Lung (tissue), 12 donors: ENCODE measurements around the gene PLA2R1. TPM values are rescaled to one million over a fixed set of nuclear protein-coding genes. Genes with fewer than 3 reads are reported as not detected.

Experiments used
- ATAC-seq: fragments of 200-7000 bp; cut with Tn5 transposase; one replicate; pipeline ENCODE4 v1.9.1; 2020; ENCODE audit warnings: moderate number of reproducible peaks; ENCODE audit not compliant: insufficient read depth, low FRiP score
- DNase-seq, 3 donors: peaks; one replicate each; pipeline ENCODE4 v3.0.0-alpha.2; 2013 to 2017
- H3K27ac ChIP-seq, 2 donors: one replicate each; pipeline ENCODE4 v1.5.1; 2013; ENCODE audit warnings: mild to moderate bottlenecking in 2 of 2, moderate library complexity in 2 of 2, control low read depth in 1 of 2, inconsistent platforms in 1 of 2, low read depth in 1 of 2, low read length in 1 of 2
- H3K27me3 ChIP-seq, 3 donors: one replicate each; pipeline ENCODE4 v1.5.1; 2013; ENCODE audit warnings: low read length in 2 of 3; ENCODE audit not compliant: control insufficient read depth in 3 of 3, insufficient read depth in 3 of 3
- H3K36me3 ChIP-seq, 4 donors: one replicate each; pipeline ENCODE4 v1.5.1; 2013; ENCODE audit warnings: low read length in 4 of 4, mild to moderate bottlenecking in 1 of 4, moderate library complexity in 1 of 4; ENCODE audit not compliant: control insufficient read depth in 4 of 4, insufficient read depth in 4 of 4
- H3K4me1 ChIP-seq, 5 donors: one replicate each; pipeline ENCODE4 v1.5.1; 2013; ENCODE audit warnings: low read length in 5 of 5, mild to moderate bottlenecking in 2 of 5, moderate library complexity in 1 of 5; ENCODE audit not compliant: control insufficient read depth in 5 of 5, insufficient read depth in 5 of 5
- H3K4me3 ChIP-seq: one replicate; pipeline ENCODE4 v1.5.1; 2013; ENCODE audit warnings: mild to moderate bottlenecking, control low read depth, moderate library complexity
- H3K9ac ChIP-seq, 2 donors: one replicate each; pipeline ENCODE4 v1.5.1; 2013; ENCODE audit warnings: low read length in 2 of 2, control low read depth in 1 of 2; ENCODE audit not compliant: insufficient read depth in 1 of 2
- H3K9me3 ChIP-seq, 4 donors: one replicate each; pipeline ENCODE4 v1.5.1; 2013; ENCODE audit warnings: low read length in 3 of 4, mild to moderate bottlenecking in 1 of 4, moderate library complexity in 1 of 4; ENCODE audit not compliant: control insufficient read depth in 4 of 4, insufficient read depth in 3 of 4
- WGBS, 2 donors: extraction: QIAGEN DNeasy Blood & Tissue Kit; methylation state at CpG; one replicate each; pipeline ENCODE4 v1.1.7; 2013; 5-methylcytosine and 5-hydroxymethylcytosine counted together
- polyA plus RNA-seq, 2 donors: library from polyadenylated mRNA; stranded (reverse); fragments of 200-250 nt; gene quantifications; one replicate each; pipeline ENCODE4 v1.2.1, GENCODE V29; 2013
- total RNA-seq, 2 donors: library from RNA; depleted of rRNA in 1 of 2; stranded (reverse); fragments of >200 nt in 1 of 2; gene quantifications; one replicate each; pipeline ENCODE4 v1.2.1, GENCODE V29; 2014 to 2021
- TF ChIP-seq, protein P1 (sequence below): IDR thresholded peaks from 2 replicates; pipeline ENCODE4 v1.5.1; 2012; ENCODE audit warnings: mild to moderate bottlenecking; ENCODE audit errors: control extremely low read depth, extremely low read depth
- donor health status: control.
- donor health status: control.
- donor health status: Bipolar disorder and iron deficiency.
- donor health status: healthy.
- donor health status: DM: yes; HTN: yes; CAD: no.

The PLA2R1 gene
- total and polyA plus RNA-seq, 4 donors, result 0.79 to 13.5 (median 2.3) TPM

DNA sequence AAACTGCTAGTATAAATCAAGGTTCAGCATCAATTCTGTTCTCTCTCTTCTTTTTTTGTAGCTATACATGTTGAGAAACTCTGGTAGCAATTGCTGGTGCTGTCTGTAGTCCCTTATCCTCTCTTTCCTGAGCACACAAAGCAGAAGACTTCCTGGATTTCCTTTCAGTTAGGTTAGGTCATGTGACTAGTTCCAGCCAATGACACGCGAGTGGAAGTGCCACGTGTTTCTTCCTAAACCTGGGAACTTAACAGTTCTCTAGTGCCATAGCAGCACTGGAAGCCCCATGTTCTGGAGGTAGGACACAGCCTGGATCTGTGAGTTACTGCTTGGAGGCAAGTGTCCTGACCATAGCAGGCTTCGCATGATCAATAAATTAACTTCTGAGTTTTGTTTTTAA lies 125.9 kb downstream of the PLA2R1 start:
- peaks cover 0 to 54% (median 10%) of the 10 kb centered on the region in 5 donors for H3K4me1 ChIP-seq
- no peak for ATAC-seq
- TF ChIP-seq, protein P1, sequence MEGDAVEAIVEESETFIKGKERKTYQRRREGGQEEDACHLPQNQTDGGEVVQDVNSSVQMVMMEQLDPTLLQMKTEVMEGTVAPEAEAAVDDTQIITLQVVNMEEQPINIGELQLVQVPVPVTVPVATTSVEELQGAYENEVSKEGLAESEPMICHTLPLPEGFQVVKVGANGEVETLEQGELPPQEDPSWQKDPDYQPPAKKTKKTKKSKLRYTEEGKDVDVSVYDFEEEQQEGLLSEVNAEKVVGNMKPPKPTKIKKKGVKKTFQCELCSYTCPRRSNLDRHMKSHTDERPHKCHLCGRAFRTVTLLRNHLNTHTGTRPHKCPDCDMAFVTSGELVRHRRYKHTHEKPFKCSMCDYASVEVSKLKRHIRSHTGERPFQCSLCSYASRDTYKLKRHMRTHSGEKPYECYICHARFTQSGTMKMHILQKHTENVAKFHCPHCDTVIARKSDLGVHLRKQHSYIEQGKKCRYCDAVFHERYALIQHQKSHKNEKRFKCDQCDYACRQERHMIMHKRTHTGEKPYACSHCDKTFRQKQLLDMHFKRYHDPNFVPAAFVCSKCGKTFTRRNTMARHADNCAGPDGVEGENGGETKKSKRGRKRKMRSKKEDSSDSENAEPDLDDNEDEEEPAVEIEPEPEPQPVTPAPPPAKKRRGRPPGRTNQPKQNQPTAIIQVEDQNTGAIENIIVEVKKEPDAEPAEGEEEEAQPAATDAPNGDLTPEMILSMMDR, result no peak
- no peak overlapping the region for H3K9ac ChIP-seq
- H3K36me3 ChIP-seq, result no peaks in the 10 kb centered on the region
- H3K27ac ChIP-seq, result no peak overlapping the region
- WGBS, 2 donors, result 82 to 83% methylated on average over 4 of the region's 4 CpGs
- no peak for DNase-seq
- H3K9me3 ChIP-seq, result peaks cover 0 to 5% (median 0%) of the 10 kb centered on the region in 4 donors
- no peaks in the 10 kb centered on the region for H3K27me3 ChIP-seq
- H3K4me3 ChIP-seq, result no peak overlapping the region

DNA sequence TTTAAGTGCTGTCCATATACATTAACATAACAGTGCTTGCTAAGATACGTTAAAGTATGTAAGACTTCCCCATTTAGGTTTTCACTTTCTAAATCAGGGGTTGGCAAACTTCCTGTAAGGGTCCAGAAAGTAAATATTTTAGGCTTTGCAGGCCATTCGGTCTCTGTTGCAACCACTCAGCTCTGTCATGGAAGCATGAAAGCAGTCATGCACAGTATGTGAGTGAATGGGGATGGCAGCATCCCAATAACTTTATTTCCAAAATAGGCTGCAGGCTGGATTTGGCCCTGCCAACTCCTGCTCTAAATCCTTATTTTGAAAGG lies 128.7 kb downstream of the PLA2R1 start:
- TF ChIP-seq, protein P1, result no peak
- DNase-seq (peak; percentile 76 to 97 (median 96)), ATAC-seq (no peak)
- Histone ChIP-seq H3K9ac (peak overlapping the region in 1 of 2 donors; percentile 8), H3K9me3 (peaks cover 0 to 5% (median 0%) of the 10 kb centered on the region in 4 donors), H3K27ac (no peak overlapping the region), H3K36me3 (no peaks in the 10 kb centered on the region), H3K4me1 (peaks cover 0 to 46% (median 10%) of the 10 kb centered on the region in 5 donors), H3K27me3 (no peaks in the 10 kb centered on the region), H3K4me3 (no peak overlapping the region)
- 8 to 28% methylated on average over 2 of the region's 2 CpGs for WGBS, 2 donors

DNA sequence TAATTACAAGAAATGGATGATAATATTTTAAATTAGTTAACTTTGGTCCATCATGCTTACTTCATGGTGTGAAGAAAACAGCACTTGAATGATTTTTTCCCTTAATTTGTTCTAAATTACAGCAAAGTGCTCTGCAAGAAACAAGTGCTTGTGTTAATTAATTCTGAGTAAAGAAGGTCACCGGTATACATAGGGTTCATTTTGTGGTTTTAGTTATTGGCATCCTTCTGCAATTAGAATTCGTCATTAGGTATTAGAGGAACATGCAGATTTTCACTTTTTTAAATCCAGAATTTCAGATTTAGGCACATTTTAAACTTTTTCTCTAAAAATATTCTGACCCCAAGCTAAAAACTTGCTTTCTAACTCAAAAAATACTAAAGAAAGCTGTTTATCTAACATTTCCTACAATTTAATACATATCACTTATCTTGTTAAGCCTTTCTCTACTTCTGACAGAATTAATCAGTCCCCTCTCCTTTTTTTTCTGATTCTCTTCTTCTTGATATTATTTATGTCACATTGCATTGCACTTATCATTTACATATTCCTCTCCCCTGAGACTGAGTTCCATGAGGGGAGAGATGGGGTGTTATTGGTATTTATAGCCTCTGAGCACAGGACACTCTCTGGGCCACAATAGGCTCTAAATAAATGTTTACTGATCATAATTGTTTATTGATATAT lies 129.2 kb downstream of the PLA2R1 start:
- no peaks in the 10 kb centered on the region for H3K27me3 ChIP-seq
- TF ChIP-seq, protein P1, result no peak
- H3K9ac ChIP-seq, result peak overlapping the region in 1 of 2 donors; percentile 8
- no peak overlapping the region for H3K27ac ChIP-seq
- H3K36me3 ChIP-seq, result no peaks in the 10 kb centered on the region
- peaks cover 0 to 5% (median under 1%) of the 10 kb centered on the region in 4 donors for H3K9me3 ChIP-seq
- no peak overlapping the region for H3K4me3 ChIP-seq
- ATAC-seq, result no peak
- no peak for DNase-seq
- WGBS, 2 donors, result 35 to 67% methylated on average over 2 of the region's 2 CpGs
- peaks cover 0 to 41% (median 5%) of the 10 kb centered on the region in 5 donors for H3K4me1 ChIP-seq
